Posterior vena cava (tissue), 2 donors: ENCODE data around the gene SNAPC1. TPM values are rescaled to one million over a fixed set of nuclear protein-coding genes. Genes with fewer than 3 reads are reported as not detected.

Experiments used
- DNase-seq: peaks from one replicate; pipeline ENCODE4 v3.0.0-alpha.2; 2020; ENCODE audit warnings: low spot score
- intact Hi-C, 2 donors: fragments of 100-400 bp; cut with DNase I; formaldehyde crosslinking; loops; one replicate each; pipeline versions ENCODE4 v1.14.1 to v1.14.2; 2022 to 2023
- total RNA-seq, 2 donors: library from RNA; stranded (reverse); fragmentation: NEBNext Ultra II Directional; extraction: Animal tissue kit (Norgen Biotek cat#: 25700); gene quantifications; one replicate each; pipeline ENCODE4 v1.2.1, GENCODE V29; 2021
- donor health status: DM: yes; HTN: yes; CAD: no.
- donor health status: DM: yes; HTN: yes; CAD: no.

Gene SNAPC1
- total RNA-seq, 2 donors from 2014 or later = 5.3 to 6.8 TPM

GRCh38 chr14:61780125-61780524 lies 17.9 kb downstream of the SNAPC1 start:
- intact Hi-C loops = no loop called here
- no peak for DNase-seq

GRCh38 chr14:61797309-61797708 lies 35.1 kb downstream of the SNAPC1 start:
- DNase-seq = no peak
- intact Hi-C loops = no loop called here

- DNase-seq = no peak
- intact Hi-C loops = no loop called here
Observed at GRCh38 chr14:61802010-61802568, 39.9 kb downstream of the SNAPC1 start.

GRCh38 chr14:61803755-61804154 lies 41.5 kb downstream of the SNAPC1 start:
- no peak for DNase-seq
- intact Hi-C loops = no loop called here

- DNase-seq = no peak
- intact Hi-C loops = no loop called here
Observed at GRCh38 chr14:61805451-61805850, 43.2 kb downstream of the SNAPC1 start.

- intact Hi-C loops = no loop called here
Observed at GRCh38 chr14:61811882-61812346, 49.7 kb downstream of the SNAPC1 start.

GRCh38 chr14:61812347-61813095 lies 50.3 kb downstream of the SNAPC1 start, which contains the start of gene SYT16:
SYT16 (plus strand) TSS chr14:61812703.
- DNase-seq = no peak
- intact Hi-C loops = no loop called here

More at GRCh38 chr14:61811882-61812346, 49.7 kb downstream of the SNAPC1 start:
- DNase-seq = no peak

- DNase-seq = no peak
- intact Hi-C loops = no loop called here
Observed at GRCh38 chr14:61813096-61813606, 50.9 kb downstream of the SNAPC1 start.

GRCh38 chr14:61822458-61822857 lies 60.2 kb downstream of the SNAPC1 start:
- no peak for DNase-seq

GRCh38 chr14:61832783-61833182 lies 70.6 kb downstream of the SNAPC1 start:
- DNase-seq = no peak
- intact Hi-C loops = no loop called here

More at GRCh38 chr14:61822458-61822857, 60.2 kb downstream of the SNAPC1 start:
- intact Hi-C loops = no loop called here

GRCh38 chr14:61836184-61836583 lies 74.0 kb downstream of the SNAPC1 start:
- no peak for DNase-seq
- intact Hi-C loops = loop anchor here (2.0 to 5.0 kb wide), 3 partner anchors 71 to 375 kb away; no protein-coding TSS in a partner anchor

- intact Hi-C loops = loop anchor here (2.0 to 5.0 kb wide), 3 partner anchors 70 to 376 kb away; no protein-coding TSS in a partner anchor
- no peak for DNase-seq
Observed at GRCh38 chr14:61836807-61837206, 74.6 kb downstream of the SNAPC1 start.

- intact Hi-C loops = loop anchor here (2.0 to 5.0 kb wide), 3 partner anchors 69 to 377 kb away; no protein-coding TSS in a partner anchor
- DNase-seq = peak; percentile 92
Observed at GRCh38 chr14:61837336-61838229, 75.4 kb downstream of the SNAPC1 start.

GRCh38 chr14:61838661-61839245 lies 76.5 kb downstream of the SNAPC1 start:
- intact Hi-C loops = loop anchor here in 1 of 2 donors (5.0 kb wide), 1 partner anchor 376 kb away; no protein-coding TSS in a partner anchor
- no peak for DNase-seq

- intact Hi-C loops = loop anchor here in 1 of 2 donors (5.0 kb wide), 1 partner anchor 377 kb away; no protein-coding TSS in a partner anchor
- DNase-seq = no peak
Observed at GRCh38 chr14:61839507-61839906, 77.3 kb downstream of the SNAPC1 start.

GRCh38 chr14:61841145-61841544 lies 78.9 kb downstream of the SNAPC1 start:
- intact Hi-C loops = no loop called here

More at GRCh38 chr14:61841145-61841544, 78.9 kb downstream of the SNAPC1 start:
- DNase-seq = no peak
